Measurements from ENCODE around the gene SMARCAD1.

The SMARCAD1 gene

GRCh38 chr4:94207469-94208224 lies at the start of gene SMARCAD1:
TSS of gene SMARCAD1 (plus strand) at chr4:94207865. CDS start at chr4:94208395, 530 bp downstream.
- DNase-seq (ENCODE audit: low read depth), result peak; percentile 74

GRCh38 chr4:94158883-94159282 lies 48.8 kb upstream of the SMARCAD1 start:
- no peak for DNase-seq (ENCODE audit: low read depth)

GRCh38 chr4:94159790-94160189 lies 47.9 kb upstream of the SMARCAD1 start:
- DNase-seq (ENCODE audit: low read depth), result no peak

- DNase-seq (ENCODE audit: low read depth), result no peak
Measured at GRCh38 chr4:94160774-94161173, 46.9 kb upstream of the SMARCAD1 start.

GRCh38 chr4:94165256-94165655 lies 42.4 kb upstream of the SMARCAD1 start:
- no peak for DNase-seq (ENCODE audit: low read depth)

- no peak for DNase-seq (ENCODE audit: low read depth)
Measured at GRCh38 chr4:94168321-94168720, 39.3 kb upstream of the SMARCAD1 start.

- DNase-seq (ENCODE audit: low read depth), result no peak
Measured at GRCh38 chr4:94169803-94170372, 37.8 kb upstream of the SMARCAD1 start.

- DNase-seq (ENCODE audit: low read depth), result no peak
Measured at GRCh38 chr4:94171616-94172015, 36.0 kb upstream of the SMARCAD1 start.

GRCh38 chr4:94175553-94176261 lies 32.0 kb upstream of the SMARCAD1 start:
- DNase-seq (ENCODE audit: low read depth), result no peak

- DNase-seq (ENCODE audit: low read depth), result no peak
Measured at GRCh38 chr4:94177822-94178221, 29.8 kb upstream of the SMARCAD1 start.

GRCh38 chr4:94181815-94182214 lies 25.9 kb upstream of the SMARCAD1 start:
- DNase-seq (ENCODE audit: low read depth), result no peak

- DNase-seq (ENCODE audit: low read depth), result no peak
Measured at GRCh38 chr4:94202769-94203168, 4.9 kb upstream of the SMARCAD1 start.

GRCh38 chr4:94208266-94208665 lies 601 bp downstream of the SMARCAD1 start:
- DNase-seq (ENCODE audit: low read depth), result no peak

- no peak for DNase-seq (ENCODE audit: low read depth)
Measured at GRCh38 chr4:94208918-94209317, 1.3 kb downstream of the SMARCAD1 start.

- no peak for DNase-seq (ENCODE audit: low read depth)
Measured at GRCh38 chr4:94211861-94212260, 4.2 kb downstream of the SMARCAD1 start.

- no peak for DNase-seq (ENCODE audit: low read depth)
Measured at GRCh38 chr4:94214703-94215319, 7.1 kb downstream of the SMARCAD1 start.

- DNase-seq (ENCODE audit: low read depth), result no peak
Measured at GRCh38 chr4:94216394-94216793, 8.7 kb downstream of the SMARCAD1 start.

GRCh38 chr4:94219402-94219801 lies 11.7 kb downstream of the SMARCAD1 start:
- DNase-seq (ENCODE audit: low read depth), result no peak

GRCh38 chr4:94221916-94222315 lies 14.3 kb downstream of the SMARCAD1 start:
- no peak for DNase-seq (ENCODE audit: low read depth)

GRCh38 chr4:94225449-94225848 lies 17.8 kb downstream of the SMARCAD1 start:
- no peak for DNase-seq (ENCODE audit: low read depth)

GRCh38 chr4:94226763-94227162 lies 19.1 kb downstream of the SMARCAD1 start:
- DNase-seq (ENCODE audit: low read depth), result no peak

GRCh38 chr4:94228493-94229216 lies 21.0 kb downstream of the SMARCAD1 start:
- no peak for DNase-seq (ENCODE audit: low read depth)

All from stimulated activated CD8-positive, alpha-beta memory T cell treated with anti-CD3 and anti-CD28 coated beads, Interleukin-7, amount 100 ng/mL, for 24 hours (primary cell).